Gastroesophageal sphincter (tissue), 4 donors: ENCODE data around the gene STARD13. TPM values are rescaled to one million over a fixed set of nuclear protein-coding genes. Genes with fewer than 3 reads are reported as not detected.

Source experiments
- ATAC-seq: fragments of 150-250 bp; one replicate; pipeline ENCODE4 v1.9.1; 2016; ENCODE audit warnings: mild to moderate bottlenecking, moderate library complexity
- H3K27ac ChIP-seq, 4 donors: fragments of 200-600 bp; sonication (generic) in 3 of 4; 1 replicate in 3 of 4; 2 replicates in 1 of 4; pipeline ENCODE4 v1.5.1; 2016 to 2019
- H3K27me3 ChIP-seq: fragments of 200-600 bp; sonication (generic); one replicate; pipeline ENCODE4 v1.5.1; 2019
- H3K36me3 ChIP-seq, 2 donors: fragments of 200-600 bp; sonication (generic); one replicate each; pipeline ENCODE4 v1.5.1; 2019; ENCODE audit warnings: control low read depth in 1 of 2
- H3K4me1 ChIP-seq, 3 donors: fragments of 200-600 bp; sonication (generic); 1 replicate in 2 of 3; 2 replicates in 1 of 3; pipeline ENCODE4 v1.5.1; 2016 to 2019; ENCODE audit warnings: control low read depth in 2 of 3
- H3K4me3 ChIP-seq, 2 donors: fragments of 200-600 bp; sonication (generic); one replicate each; pipeline ENCODE4 v1.5.1; 2019; ENCODE audit warnings: mild to moderate bottlenecking in 1 of 2, moderate library complexity in 1 of 2
- H3K9me3 ChIP-seq, 3 donors: fragments of 200-600 bp; sonication (generic); one replicate each; pipeline ENCODE4 v1.5.1; 2017 to 2019; ENCODE audit warnings: control low read depth in 2 of 3
- EP300 ChIP-seq: sonication (generic); formaldehyde crosslinking; IDR thresholded peaks from one replicate; pipeline ENCODE4 v1.6.1; 2017; ENCODE audit warnings: antibody characterized with exemption, mild to moderate bottlenecking
- POLR2A ChIP-seq, 2 donors: fragments of 450-650 bp; IDR thresholded peaks; one replicate each; pipeline ENCODE4 v1.6.1; 2017; ENCODE audit warnings: antibody characterized with exemption in 2 of 2, mild to moderate bottlenecking in 2 of 2, moderate library complexity in 1 of 2
- POLR2AphosphoS5 ChIP-seq: sonication (generic); formaldehyde crosslinking; IDR thresholded peaks from one replicate; pipeline ENCODE4 v1.6.1; 2017; ENCODE audit warnings: antibody characterized with exemption
- WGBS, 2 donors: methylation state at CpG; one replicate each; pipeline ENCODE4 v1.1.5; 2018; ENCODE audit warnings: low coverage in 1 of 2; 5-methylcytosine and 5-hydroxymethylcytosine counted together
- total RNA-seq, 4 donors: library from RNA; depleted of rRNA; stranded (reverse); fragments of >200 nt; gene quantifications; one replicate each; pipeline ENCODE4 v1.1.0, GENCODE V29; 2016
- TF ChIP-seq, protein P1 (sequence below), 4 experiments: fragments of 200-600 bp in 2 of 4; fragments of 450-650 bp in 2 of 4; sonication (generic) in 1 of 4; IDR thresholded peaks; one replicate each; pipeline ENCODE4 v1.5.1; 2017 to 2019; ENCODE audit warnings: antibody characterized with exemption in 4 of 4, mild to moderate bottlenecking in 2 of 4, moderate library complexity in 2 of 4

The STARD13 gene
- total RNA-seq, 4 donors from 2014 or later, result 46.2 to 63.3 (median 49.3) TPM

DNA sequence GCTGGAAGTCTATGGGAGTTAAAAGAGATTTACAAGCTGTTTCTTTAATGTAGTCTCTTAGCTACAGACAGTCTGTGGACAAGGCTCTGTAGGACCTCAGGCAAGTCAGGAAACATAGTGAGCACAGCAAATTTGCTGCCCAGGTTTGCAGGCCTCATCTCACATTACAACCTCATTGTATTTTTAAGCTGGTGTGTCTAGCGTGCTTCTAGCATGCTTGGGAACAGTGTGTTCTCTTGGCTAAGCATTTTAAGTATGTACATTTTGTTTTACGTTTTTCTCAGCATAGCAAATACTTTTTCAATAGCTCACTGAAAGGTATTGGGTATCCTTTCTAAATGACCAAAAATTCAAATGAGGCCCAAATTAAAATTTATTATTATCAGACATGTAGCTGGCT, 113.2 kb downstream of the STARD13 start:
- TF ChIP-seq, protein P1, sequence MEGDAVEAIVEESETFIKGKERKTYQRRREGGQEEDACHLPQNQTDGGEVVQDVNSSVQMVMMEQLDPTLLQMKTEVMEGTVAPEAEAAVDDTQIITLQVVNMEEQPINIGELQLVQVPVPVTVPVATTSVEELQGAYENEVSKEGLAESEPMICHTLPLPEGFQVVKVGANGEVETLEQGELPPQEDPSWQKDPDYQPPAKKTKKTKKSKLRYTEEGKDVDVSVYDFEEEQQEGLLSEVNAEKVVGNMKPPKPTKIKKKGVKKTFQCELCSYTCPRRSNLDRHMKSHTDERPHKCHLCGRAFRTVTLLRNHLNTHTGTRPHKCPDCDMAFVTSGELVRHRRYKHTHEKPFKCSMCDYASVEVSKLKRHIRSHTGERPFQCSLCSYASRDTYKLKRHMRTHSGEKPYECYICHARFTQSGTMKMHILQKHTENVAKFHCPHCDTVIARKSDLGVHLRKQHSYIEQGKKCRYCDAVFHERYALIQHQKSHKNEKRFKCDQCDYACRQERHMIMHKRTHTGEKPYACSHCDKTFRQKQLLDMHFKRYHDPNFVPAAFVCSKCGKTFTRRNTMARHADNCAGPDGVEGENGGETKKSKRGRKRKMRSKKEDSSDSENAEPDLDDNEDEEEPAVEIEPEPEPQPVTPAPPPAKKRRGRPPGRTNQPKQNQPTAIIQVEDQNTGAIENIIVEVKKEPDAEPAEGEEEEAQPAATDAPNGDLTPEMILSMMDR (IDR thresholded peaks at IDR 0.05), result no peak
- TF ChIP-seq EP300 (no peak), POLR2A (IDR thresholded peaks at IDR 0.05) (no peak), POLR2AphosphoS5 (no peak)
- Histone ChIP-seq H3K9me3 (no peaks in the 10 kb centered on the region), H3K36me3 (peaks cover 0 to 2% of the 10 kb centered on the region in 2 donors), H3K4me3 (no peak overlapping the region), H3K27me3 (no peaks in the 10 kb centered on the region), H3K27ac (peak overlapping the region in 2 of 4 donors; percentile 40 to 41), H3K4me1 (peaks cover 4 to 90% (median 11%) of the 10 kb centered on the region in 3 donors)
- WGBS, 2 donors, result 83 to 86% methylated on average over 2 of the region's 2 CpGs
- ATAC-seq, result peak; percentile 27

- Histone ChIP-seq H3K27me3 (no peaks in the 10 kb centered on the region), H3K4me3 (no peak overlapping the region), H3K36me3 (peaks cover 0 to 31% of the 10 kb centered on the region in 2 donors), H3K9me3 (no peaks in the 10 kb centered on the region), H3K27ac (peak overlapping the region in 3 of 4 donors; percentile 48 to 58 (median 55)), H3K4me1 (peaks cover 4 to 69% (median 8%) of the 10 kb centered on the region in 3 donors)
- no peak for ATAC-seq
- no peak for TF ChIP-seq EP300
- no peak for TF ChIP-seq POLR2A (IDR thresholded peaks at IDR 0.05)
- 76 to 80% methylated on average over 5 to 6 of the region's 6 CpGs for WGBS, 2 donors
These were observed 116.1 kb downstream of the STARD13 start for GRCh38 chr13:33169273-33169980.

- peak overlapping the region in 3 of 4 donors; percentile 48 to 58 (median 55) for H3K27ac ChIP-seq
- H3K4me1 ChIP-seq, result peaks cover 4 to 65% (median 8%) of the 10 kb centered on the region in 3 donors
- no peak for ATAC-seq
- H3K27me3 ChIP-seq, result no peaks in the 10 kb centered on the region
- no peak overlapping the region for H3K4me3 ChIP-seq
- WGBS, 2 donors, result 53 to 100% methylated on average over 1 to 4 of the region's 5 CpGs
- peaks cover 0 to 39% of the 10 kb centered on the region in 2 donors for H3K36me3 ChIP-seq
- no peak for TF ChIP-seq EP300
- TF ChIP-seq POLR2AphosphoS5, result no peak
- TF ChIP-seq, protein P1 (IDR thresholded peaks at IDR 0.05), result no peak
- TF ChIP-seq POLR2A (IDR thresholded peaks at IDR 0.05), result no peak
- H3K9me3 ChIP-seq, result no peaks in the 10 kb centered on the region
These were observed 117.1 kb downstream of the STARD13 start for GRCh38 chr13:33168321-33168960.

GRCh38 chr13:33167491-33167890, 118.1 kb downstream of the STARD13 start:
- Histone ChIP-seq H3K4me3 (no peak overlapping the region), H3K4me1 (peaks cover 4 to 55% (median 8%) of the 10 kb centered on the region in 3 donors), H3K27me3 (no peaks in the 10 kb centered on the region), H3K9me3 (peaks cover 0 to 6% (median 0%) of the 10 kb centered on the region in 3 donors), H3K27ac (peak overlapping the region in 2 of 4 donors; percentile 55 to 58), H3K36me3 (peaks cover 0 to 48% of the 10 kb centered on the region in 2 donors)
- TF ChIP-seq, protein P1 (IDR thresholded peaks at IDR 0.05), result no peak
- no peak for TF ChIP-seq POLR2AphosphoS5
- TF ChIP-seq POLR2A (IDR thresholded peaks at IDR 0.05), result no peak
- no peak for TF ChIP-seq EP300
- no peak for ATAC-seq
- 76 to 86% methylated on average over 12 of the region's 12 CpGs for WGBS, 2 donors

DNA sequence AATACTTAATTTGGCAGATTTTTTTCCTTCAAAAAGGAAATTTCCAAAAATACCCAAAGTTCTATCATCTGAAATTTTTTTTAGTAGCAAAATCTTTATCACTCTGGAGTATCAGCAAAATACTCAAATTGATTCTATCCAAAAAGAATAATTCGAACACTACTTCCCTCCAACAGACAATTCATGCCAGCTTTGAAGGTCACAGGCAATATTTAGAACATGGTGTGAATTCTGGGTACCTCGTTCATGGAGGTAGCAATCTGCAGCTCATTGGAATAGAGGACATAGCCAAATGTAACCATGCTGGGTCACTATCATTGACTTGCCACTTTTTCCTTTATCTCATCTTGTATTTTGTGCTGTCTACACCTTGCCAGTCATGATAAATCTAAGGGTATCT, 119.8 kb downstream of the STARD13 start:
- peaks cover 0 to 64% of the 10 kb centered on the region in 2 donors for H3K36me3 ChIP-seq
- ATAC-seq, result no peak
- TF ChIP-seq POLR2A (IDR thresholded peaks at IDR 0.05) (no peak), EP300 (no peak), POLR2AphosphoS5 (no peak)
- TF ChIP-seq, protein P1 (IDR thresholded peaks at IDR 0.05), result no peak
- H3K9me3 ChIP-seq, result peaks cover 0 to 10% (median 0%) of the 10 kb centered on the region in 3 donors
- 87 to 89% methylated on average over 2 of the region's 2 CpGs for WGBS, 2 donors
- no peaks in the 10 kb centered on the region for H3K27me3 ChIP-seq
- H3K4me3 ChIP-seq, result no peak overlapping the region
- peaks cover 4 to 44% (median 8%) of the 10 kb centered on the region in 3 donors for H3K4me1 ChIP-seq
- no peak overlapping the region for H3K27ac ChIP-seq
